Activated CD4-positive, alpha-beta T cell treated with anti-CD3 and anti-CD28 coated beads, Interleukin-2, amount 10 ng/mL, durations not matched to agents 24 days and 14 days (primary cell): Measurements from ENCODE around the gene KDM2B. TPM values are rescaled to one million over a fixed set of nuclear protein-coding genes. Genes with fewer than 3 reads are reported as not detected.

ENCODE experiments used
- total RNA-seq: library from RNA; stranded (reverse); gene quantifications from 2 replicates; pipeline ENCODE4 v1.2.3, GENCODE V29; 2022

Gene KDM2B
- total RNA-seq, 1 donor from 2014 or later = 60.7 TPM

Other genes starting within 250 kb of the KDM2B start
- 151 and 154 TPM in 2 replicates for gene ANAPC5, start 228.6 kb downstream of the KDM2B start, total RNA-seq
- gene RNF34, start 180.9 kb downstream of the KDM2B start, total RNA-seq = 79.5 and 84.1 TPM in 2 replicates
- 58.3 and 61.8 TPM in 2 replicates for gene ORAI1, start 45.5 kb upstream of the KDM2B start, total RNA-seq
- 0.26 and 1.0 TPM in 2 replicates for gene MORN3, start 88.6 kb upstream of the KDM2B start, total RNA-seq
- 17.1 and 18.4 TPM in 2 replicates for gene TMEM120B, start 131.7 kb upstream of the KDM2B start, total RNA-seq
- 107 and 114 TPM in 2 replicates for gene RHOF, start 212.7 kb upstream of the KDM2B start, total RNA-seq
- gene SETD1B, start 223.0 kb upstream of the KDM2B start, total RNA-seq = 26.6 and 29.2 TPM in 2 replicates